GM12878 (cell line): ENCODE data around the gene BSPRY. TPM values are rescaled to one million over a fixed set of nuclear protein-coding genes. Genes with fewer than 3 reads are reported as not detected.

Experiments used
- ATAC-seq: fragments of 200-7000 bp; cut with Tn5 transposase; 3 replicates; pipeline ENCODE4 v1.9.1; 2020; ENCODE audit warnings: mild to moderate bottlenecking, moderate library complexity
- BruUV-seq: library from RNA; stranded (reverse); fragments of 400-500 nt; replicated peaks from 2 replicates; lab custom pipeline; 2021; lab: Mats Ljungman, UMichigan
- CTCF ChIA-PET: fragments of 300-600 bp; sonication (Branson Sonifier 250); formaldehyde crosslinking; extraction: SDS; loops from one replicate; lab custom pipeline; 2021; ENCODE audit warnings: inconsistent platforms; lab: Yijun Ruan, JAX
- POLR2A ChIA-PET: fragments of 350-600 bp; formaldehyde crosslinking; extraction: SDS; loops from one replicate; lab custom pipeline; 2021; ENCODE audit warnings: inconsistent platforms; lab: Charles Lee
- RAD21 ChIA-PET: fragments of 300-600 bp; sonication (Branson Sonifier 250); formaldehyde crosslinking; loops from one replicate; lab custom pipeline; 2023; ENCODE audit warnings: antibody characterized with exemption; ENCODE audit not compliant: unreplicated experiment; lab: Charles Lee
- SMC1A ChIA-PET: fragments of 300-600 bp; sonication (Branson Sonifier 250); formaldehyde crosslinking; loops from one replicate; lab custom pipeline; 2023; ENCODE audit not compliant: unreplicated experiment, uncharacterized antibody; lab: Charles Lee
- DNase-seq: peaks from one replicate; pipeline ENCODE4 v3.0.0-alpha.2; 2011; ENCODE audit warnings: low read depth, low spot score
- FAIRE-seq: peaks from 3 replicates; lab custom pipeline; 2011; peaks lifted over from hg19 to GRCh38; lab: Jason Lieb, UNC
- H2AFZ ChIP-seq: 2 replicates; pipeline ENCODE4 v1.6.0; 2011; ENCODE audit warnings: low read depth, low read length, control low read depth; ENCODE audit not compliant: control insufficient read depth
- H3K27ac ChIP-seq: 2 replicates; pipeline ENCODE4 v1.5.1; 2011; ENCODE audit warnings: control low read depth; ENCODE audit not compliant: control insufficient read depth, insufficient read depth
- H3K27me3 ChIP-seq, 2 experiments: replicated peaks in 1 of 2; 2 replicates each; pipeline versions ENCODE4 v1.6.0 to v1.6.1; 2011; ENCODE audit warnings: low read length in 1 of 2; ENCODE audit not compliant: control insufficient read depth in 2 of 2, insufficient read depth in 2 of 2
- H3K36me3 ChIP-seq, 2 experiments: 2 replicates each; pipeline ENCODE4 v1.5.1; 2011; ENCODE audit warnings: low read length in 1 of 2; ENCODE audit not compliant: control insufficient read depth in 2 of 2, insufficient read depth in 2 of 2
- H3K4me1 ChIP-seq: 2 replicates; pipeline ENCODE4 v1.6.1; 2011; ENCODE audit warnings: mild to moderate bottlenecking, low read length, moderate library complexity, mixed read lengths; ENCODE audit not compliant: control insufficient read depth, insufficient read depth
- H3K4me2 ChIP-seq: 2 replicates; pipeline ENCODE4 v1.6.0; 2011; ENCODE audit warnings: control low read depth; ENCODE audit not compliant: control insufficient read depth, insufficient read depth
- H3K4me3 ChIP-seq: fragments of 200-600 bp; sonication (generic); 2 replicates; pipeline ENCODE4 v1.5.1; 2016
- H3K79me2 ChIP-seq: 2 replicates; pipeline ENCODE4 v1.6.0; 2011; ENCODE audit warnings: low read length; ENCODE audit not compliant: control insufficient read depth, insufficient read depth
- H3K9ac ChIP-seq: 2 replicates; pipeline ENCODE4 v1.8.0; 2011; ENCODE audit warnings: low read length, control low read depth, mixed read lengths; ENCODE audit not compliant: control insufficient read depth, insufficient read depth
- H3K9me3 ChIP-seq: replicated peaks from 3 replicates; pipeline ENCODE4 v1.5.1; 2011; ENCODE audit warnings: mild to moderate bottlenecking, low read length; ENCODE audit not compliant: control insufficient read depth, insufficient read depth
- H4K20me1 ChIP-seq: 2 replicates; pipeline ENCODE4 v1.6.0; 2011; ENCODE audit not compliant: control insufficient read depth, insufficient read depth
- LARP7 ChIP-seq: fragments of 450-650 bp; IDR thresholded peaks from 2 replicates; pipeline ENCODE4 v1.6.1; 2017; ENCODE audit warnings: mild to moderate bottlenecking
- MEF2A ChIP-seq: IDR thresholded peaks from 2 replicates; pipeline ENCODE4 v1.6.1; 2011; ENCODE audit warnings: low read depth, mild to moderate bottlenecking, low read length, moderate library complexity; ENCODE audit not compliant: insufficient read depth
- SP1 ChIP-seq: IDR thresholded peaks from one replicate; pipeline ENCODE4 v1.6.1; 2011; ENCODE audit warnings: low read depth, low read length
- SPI1 ChIP-seq: IDR thresholded peaks from 2 replicates; pipeline ENCODE4 v1.6.1; 2011; ENCODE audit warnings: low read depth, mild to moderate bottlenecking, low read length, moderate library complexity, borderline replicate concordance; ENCODE audit not compliant: insufficient read depth
- TCF3 ChIP-seq: IDR thresholded peaks from 2 replicates; pipeline ENCODE4 v1.6.1; 2012; ENCODE audit warnings: low read depth, mild to moderate bottlenecking, low read length, borderline replicate concordance; ENCODE audit not compliant: insufficient read depth
- WGBS: methylation state at CpG from one replicate; pipeline ENCODE4 v1.1.6; 2016; ENCODE audit warnings: low lambda C conversion rate; ENCODE audit not compliant: insufficient replicate concordance, insufficient coverage; ENCODE audit errors: missing lambda C conversion rate; 5-methylcytosine and 5-hydroxymethylcytosine counted together
- in situ Hi-C: fragments of 300-500 bp; cut with MboI; formaldehyde crosslinking; loops from 9 replicates; pipeline ENCODE4 v1.14.3; 2018; ENCODE audit warnings: mixed read lengths
- intact Hi-C: fragments of 100-400 bp; cut with micrococcal nuclease; formaldehyde crosslinking; loops from one replicate; pipeline ENCODE4 v1.14.2; 2022; ENCODE audit not compliant: unreplicated experiment
- polyA plus RNA-seq, 11 experiments: library from polyadenylated mRNA; depleted of rRNA in 4 of 11; unstranded in 6 of 11; stranded (reverse) in 5 of 11; fragments of >200 nt; fragmentation: Nextera tagmentation in 4 of 11; fragmentation: Illumina TruSeq in 1 of 11; extraction: Ambion mirVana in 4 of 11; extraction: Trizol in 1 of 11; gene quantifications; 1 replicate in 1 of 11; 2 replicates in 10 of 11; pipeline versions ENCODE4 v1.2.1 to v1.2.3, GENCODE V29; 2011 to 2016; ENCODE audit warnings: inconsistent platforms in 2 of 11, missing spikeins in 2 of 11, low read depth in 1 of 11
- total RNA-seq, 4 experiments: library from RNA; depleted of rRNA in 3 of 4; stranded (reverse); fragments of >200 nt in 3 of 4; fragmentation: Illumina TruSeq in 1 of 4; extraction: Trizol in 1 of 4; gene quantifications; 2 replicates each; pipeline versions ENCODE4 v1.2.1 to v1.2.3, GENCODE V29; 2013 to 2021

The BSPRY gene
- total and polyA plus RNA-seq, 10 of the 15 experiments (the other 5 are each of a cell fraction or from before 2014, with no cell fraction given), result 0.45 to 6.3 (median 4.1) TPM

DNA sequence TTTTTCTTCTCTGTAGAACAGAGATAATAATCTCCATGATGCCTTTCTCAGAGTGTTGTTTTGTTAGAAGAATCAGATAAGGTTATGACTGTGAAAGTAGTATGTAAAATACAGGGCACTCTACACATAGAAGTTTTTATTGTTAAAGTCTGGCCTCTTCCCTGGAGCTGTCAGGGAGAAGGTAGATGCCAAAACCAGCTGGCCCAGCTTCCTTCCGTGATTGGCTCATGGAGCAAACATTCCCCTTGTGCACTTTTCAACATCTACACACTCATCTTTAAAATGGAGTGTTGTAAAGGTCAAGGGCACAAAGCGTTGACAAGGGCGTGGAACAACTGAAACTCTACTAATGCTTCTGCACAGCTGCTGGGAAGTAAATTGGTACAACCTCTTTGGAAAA is 38.8 kb upstream of the BSPRY start:
- DNase-seq (no peak), ATAC-seq (no peak), FAIRE-seq (no peak)
- H3K9me3 ChIP-seq, result no peaks in the 10 kb centered on the region
- H3K27ac ChIP-seq, result no peak overlapping the region
- H3K27me3 ChIP-seq, result no peaks in the 10 kb centered on the region
- H3K4me2 ChIP-seq, result no peak overlapping the region
- in situ Hi-C loops (no loop called here), intact Hi-C loops (no loop called here)
- H4K20me1 ChIP-seq, result no peaks in the 10 kb centered on the region
- ChIA-PET POLR2A (interaction anchor here (0.6 to 0.8 kb wide), 2 partner anchors 9 to 104 kb away, joined by 3 read pairs; no protein-coding TSS in a partner anchor), CTCF (interaction anchor here (1.0 to 2.8 kb wide), 10 partner anchors 29 to 348 kb away, joined by 4 to 18 read pairs (median 6); partner anchors contain the start of genes CDC26 and PRPF4), SMC1A (interaction anchor here (1.1 to 3.3 kb wide), 5 partner anchors 9 to 346 kb away, joined by 3 to 14 read pairs (median 4); partner anchors contain the start of genes C9orf43 and POLE3), RAD21 (interaction anchor here (1.1 to 2.6 kb wide), 2 partner anchors 96 to 348 kb away, joined by 4 to 7 read pairs; no protein-coding TSS in a partner anchor)
- no peak overlapping the region for H3K9ac ChIP-seq
- no peaks in the 10 kb centered on the region for H3K36me3 ChIP-seq
- H2AFZ ChIP-seq, result no peak overlapping the region
- no peak overlapping the region for H3K4me3 ChIP-seq
- WGBS, result 45% methylated on average over 3 of the region's 3 CpGs
- no TSS peak for BruUV-seq
- no peaks in the 10 kb centered on the region for H3K4me1 ChIP-seq
- TF ChIP-seq TCF3, result no peak
- TF ChIP-seq LARP7, result no peak
- TF ChIP-seq MEF2A, result no peak
- no peak for TF ChIP-seq SP1
- H3K79me2 ChIP-seq, result no peaks in the 10 kb centered on the region

DNA sequence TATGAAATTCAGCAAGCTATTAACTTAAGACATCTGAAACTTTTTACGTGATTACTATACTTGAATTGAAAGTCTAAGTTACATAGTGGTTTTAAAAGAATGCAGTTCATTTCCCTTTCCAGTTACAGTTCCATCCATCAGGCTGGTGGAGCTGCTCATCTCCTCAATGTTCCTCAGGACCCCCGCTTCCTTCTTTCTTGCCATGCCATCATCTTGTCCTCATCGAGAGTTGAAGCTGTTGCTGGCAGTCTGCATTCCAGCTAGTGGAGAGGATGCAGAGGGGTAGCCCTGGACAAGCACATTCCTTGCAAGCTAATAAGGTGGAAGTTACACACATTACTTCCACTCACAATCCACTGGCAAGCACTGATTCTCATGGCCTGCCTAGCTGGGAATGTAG is 37.4 kb upstream of the BSPRY start:
- POLR2A ChIA-PET, result no interaction called here
- intact Hi-C loops, result no loop called here
- FAIRE-seq, result no peak

More for the DNA sequence above, 37.4 kb upstream of the BSPRY start:
- no TSS peak for BruUV-seq
- SMC1A ChIA-PET, result interaction anchor here (0.5 to 1.1 kb wide), 6 partner anchors 37 to 346 kb away, joined by 3 to 4 read pairs (median 3); partner anchors contain the start of gene CDC26
- RAD21 ChIA-PET, result interaction anchor here (0.9 to 2.6 kb wide), 3 partner anchors 90 to 346 kb away, joined by 3 to 7 read pairs (median 5); no protein-coding TSS in a partner anchor
- TF ChIP-seq SPI1, result no peak
- H3K27ac ChIP-seq, result no peak overlapping the region
- H3K79me2 ChIP-seq, result no peaks in the 10 kb centered on the region
- DNase-seq (no peak), ATAC-seq (no peak)
- H3K9ac ChIP-seq, result no peak overlapping the region
- in situ Hi-C loops, result no loop called here
- H3K4me1 ChIP-seq, result no peaks in the 10 kb centered on the region
- CTCF ChIA-PET, result interaction anchor here (1.0 to 2.2 kb wide), 9 partner anchors 11 to 281 kb away, joined by 3 to 7 read pairs (median 4); no protein-coding TSS in a partner anchor
- H3K4me2 ChIP-seq, result no peak overlapping the region
- no peaks in the 10 kb centered on the region for H3K36me3 ChIP-seq
- H2AFZ ChIP-seq, result no peak overlapping the region
- WGBS, result 50% methylated on average over 3 of the region's 3 CpGs
- no peaks in the 10 kb centered on the region; the same call in 1 of the 2 replicates for H4K20me1 ChIP-seq
- no peak overlapping the region for H3K4me3 ChIP-seq
- no peaks in the 10 kb centered on the region for H3K9me3 ChIP-seq
- no peaks in the 10 kb centered on the region for H3K27me3 ChIP-seq
